Spleen (tissue), 7 donors: ENCODE data around the gene L1CAM.

ENCODE experiments used
- CTCF ChIP-seq, 11 experiments: fragments of 200-600 bp in 7 of 11; fragments of 450-650 bp in 4 of 11; sonication (generic) in 4 of 11; IDR thresholded peaks in 8 of 11; conservative IDR thresholded peaks in 3 of 11; 1 replicate in 7 of 11; 2 replicates in 4 of 11; pipeline versions ENCODE4 v1.4.0 to v1.8.0; 2016 to 2021; ENCODE audit warnings: antibody characterized with exemption in 11 of 11, inconsistent platforms in 4 of 11, mild to moderate bottlenecking in 1 of 11
- POLR2A ChIP-seq, 3 donors: fragments of 450-650 bp; IDR thresholded peaks; one replicate each; pipeline ENCODE4 v1.5.1; 2017; ENCODE audit warnings: antibody characterized with exemption in 3 of 3, mild to moderate bottlenecking in 1 of 3
- POLR2AphosphoS5 ChIP-seq, 3 donors: sonication (generic); formaldehyde crosslinking; IDR thresholded peaks; one replicate each; pipeline ENCODE4 v1.5.1; 2017; ENCODE audit warnings: antibody characterized with exemption in 3 of 3
- donor health status: DM: no; HTN: no; CAD: no; lungs with moderate emphysema.
- donor health status: DM: no; HTN: no; CAD: no.
- donor health status: DM: no; HTN: no; CAD: no.

- TF ChIP-seq CTCF (IDR thresholded peaks at IDR 0.05 in 8 of 11, conservative IDR thresholded peaks at IDR 0.05 in 3 of 11) (no peak), POLR2AphosphoS5 (IDR thresholded peaks at IDR 0.05) (no peak), POLR2A (IDR thresholded peaks at IDR 0.05) (no peak)
Observed at GRCh38 chrX:153819384-153820040, 66.5 kb downstream of the L1CAM start.
